Neural cell (in vitro differentiated cells): ENCODE measurements around the gene PTPRN2. TPM values are rescaled to one million over a fixed set of nuclear protein-coding genes. Genes with fewer than 3 reads are reported as not detected.

ENCODE experiments used
- H2AFZ ChIP-seq: fragments of 200-600, 300-800 bp; sonication (generic), shearing (Covaris generic); 2 replicates; pipeline ENCODE4 v1.6.0; 2014; ENCODE audit warnings: low read depth, mild to moderate bottlenecking, antibody characterized with exemption, low read length, moderate library complexity
- H3F3A ChIP-seq: fragments of 200-600 bp; shearing (Covaris generic); 2 replicates; pipeline ENCODE4 v1.6.1; 2016; ENCODE audit warnings: mild to moderate bottlenecking, moderate library complexity, mixed read lengths, antibody characterized with exemption, low read length; ENCODE audit not compliant: insufficient read depth, poor library complexity, severe bottlenecking
- H3K27ac ChIP-seq: fragments of 200-600, 300-800 bp; sonication (generic), shearing (Covaris generic); 2 replicates; pipeline ENCODE4 v1.5.1; 2014; ENCODE audit warnings: mild to moderate bottlenecking, low read length, moderate library complexity
- H3K27me3 ChIP-seq: fragments of 300-800, 200-600 bp; sonication (generic), shearing (Covaris generic); 2 replicates; pipeline ENCODE4 v1.6.0; 2014; ENCODE audit warnings: mild to moderate bottlenecking, low read depth, low read length, moderate library complexity; ENCODE audit not compliant: insufficient read depth
- H3K36me3 ChIP-seq: fragments of 300-800, 200-600 bp; sonication (generic), shearing (Covaris generic); 2 replicates; pipeline ENCODE4 v1.5.1; 2014; ENCODE audit warnings: mild to moderate bottlenecking, antibody characterized with exemption, low read length, moderate library complexity; ENCODE audit not compliant: insufficient read depth
- H3K4me2 ChIP-seq: fragments of 300-800, 200-600 bp; sonication (generic), shearing (Covaris generic); 2 replicates; pipeline ENCODE4 v1.6.0; 2014; ENCODE audit warnings: mild to moderate bottlenecking, low read length
- H3K4me3 ChIP-seq: fragments of 300-800, 200-600 bp; sonication (generic), shearing (Covaris generic); 2 replicates; pipeline ENCODE4 v1.5.1; 2014; ENCODE audit warnings: mild to moderate bottlenecking, low read length, moderate library complexity
- H3K79me2 ChIP-seq: fragments of 200-600 bp; shearing (Covaris generic); replicated peaks from 2 replicates; pipeline ENCODE4 v1.6.0; 2014; ENCODE audit warnings: mild to moderate bottlenecking, low read length, moderate library complexity; ENCODE audit not compliant: insufficient read depth
- H3K9ac ChIP-seq: fragments of 300-800, 200-600 bp; sonication (generic), shearing (Covaris generic); 2 replicates; pipeline ENCODE4 v1.6.1; 2016; ENCODE audit warnings: mild to moderate bottlenecking, low read length, mixed read lengths
- H3K9me2 ChIP-seq: fragments of 200-600 bp; shearing (Covaris generic); 2 replicates; pipeline ENCODE4 v1.6.1; 2016; ENCODE audit warnings: mild to moderate bottlenecking, low read length, mixed read lengths; ENCODE audit not compliant: insufficient read depth
- H3K9me3 ChIP-seq: fragments of 200-600, 300-800 bp; sonication (generic), shearing (Covaris generic); 2 replicates; pipeline ENCODE4 v1.6.1; 2016; ENCODE audit warnings: mild to moderate bottlenecking, mixed run types, low read length, moderate library complexity, mixed read lengths
- H4K20me1 ChIP-seq: fragments of 200-600 bp; shearing (Covaris generic); 2 replicates; pipeline ENCODE4 v1.6.1; 2016; ENCODE audit warnings: mild to moderate bottlenecking, mixed run types; ENCODE audit not compliant: insufficient read depth
- EP300 ChIP-seq: fragments of 450-650 bp; conservative IDR thresholded peaks from 2 replicates; pipeline ENCODE4 v1.6.1; 2014; ENCODE audit warnings: antibody characterized with exemption, mild to moderate bottlenecking, moderate library complexity; ENCODE audit not compliant: poor library complexity, severe bottlenecking
- EZH2 ChIP-seq: fragments of 200-600, 300-800 bp; shearing (Covaris generic), sonication (generic); IDR thresholded peaks from 2 replicates; pipeline ENCODE4 v1.6.1; 2014; ENCODE audit warnings: antibody characterized with exemption, low read length, borderline replicate concordance, mild to moderate bottlenecking; ENCODE audit not compliant: insufficient read depth, poor library complexity, severe bottlenecking
- MXI1 ChIP-seq: fragments of 450-650 bp; conservative IDR thresholded peaks from 2 replicates; pipeline ENCODE4 v1.6.1; 2014; ENCODE audit warnings: antibody characterized with exemption, mild to moderate bottlenecking; ENCODE audit not compliant: poor library complexity, severe bottlenecking
- POLR2AphosphoS5 ChIP-seq: IDR thresholded peaks from 2 replicates; pipeline ENCODE4 v1.6.1; 2012
- RAD21 ChIP-seq: fragments of 450-650 bp; conservative IDR thresholded peaks from 2 replicates; pipeline ENCODE4 v1.6.1; 2014; ENCODE audit warnings: antibody characterized with exemption, mild to moderate bottlenecking, moderate library complexity
- SMC3 ChIP-seq: fragments of 450-650 bp; conservative IDR thresholded peaks from 2 replicates; pipeline ENCODE4 v1.6.1; 2014; ENCODE audit warnings: antibody characterized with exemption, mild to moderate bottlenecking, moderate library complexity; ENCODE audit not compliant: poor library complexity
- TAF1 ChIP-seq: IDR thresholded peaks from 2 replicates; pipeline ENCODE4 v1.6.1; 2012; ENCODE audit warnings: low read depth
- polyA plus RNA-seq: library from polyadenylated mRNA; depleted of rRNA; stranded (reverse); fragments of >200 nt; gene quantifications from 2 replicates; pipeline ENCODE4 v1.2.3, GENCODE V29; 2014
- TF ChIP-seq, protein P1 (sequence below): IDR thresholded peaks from 2 replicates; pipeline ENCODE4 v1.6.1; 2012; ENCODE audit warnings: borderline replicate concordance
- TF ChIP-seq, protein P2 (sequence below): fragments of 450-650 bp; IDR thresholded peaks from 2 replicates; pipeline ENCODE4 v1.5.1; 2014; ENCODE audit warnings: antibody characterized with exemption, mild to moderate bottlenecking, moderate library complexity; ENCODE audit not compliant: poor library complexity, severe bottlenecking

The PTPRN2 gene
- polyA plus RNA-seq, 1 donor from 2014 or later, result 31.0 TPM

DNA sequence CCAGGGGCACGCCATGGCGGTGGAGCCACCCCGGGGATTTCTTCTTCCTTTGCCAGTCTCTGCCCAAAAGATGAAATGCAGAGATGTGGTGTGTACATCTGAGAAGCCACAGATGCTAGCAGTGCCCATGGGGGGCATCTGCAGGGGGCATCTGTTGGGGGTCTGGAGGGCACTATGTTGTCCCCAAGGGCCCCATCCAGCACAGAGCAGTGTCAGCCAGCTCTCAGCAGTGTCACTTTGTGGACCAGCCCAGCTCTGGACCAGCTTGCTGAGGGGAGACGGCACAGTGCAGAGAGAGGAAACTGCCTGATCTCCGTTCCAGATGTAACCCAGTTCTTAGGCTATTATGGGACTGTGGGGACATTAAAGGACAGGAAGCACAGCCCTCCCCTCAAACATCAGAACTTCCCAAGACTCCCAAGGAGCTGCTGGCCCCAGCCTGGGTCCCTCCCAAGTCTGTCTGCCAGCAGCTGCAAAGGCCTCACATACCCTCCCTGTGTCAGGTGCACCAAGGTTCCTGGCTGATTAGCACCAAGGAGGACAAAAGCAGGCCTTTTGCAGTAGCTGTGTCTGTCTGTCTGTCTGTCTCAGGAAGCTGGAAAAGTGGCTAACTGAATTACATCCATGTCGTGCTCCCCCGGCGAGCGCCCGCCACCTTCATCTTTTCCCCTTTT lies 536.5 kb downstream of the PTPRN2 start:
- no peaks in the 10 kb centered on the region for H4K20me1 ChIP-seq
- no peaks in the 10 kb centered on the region for H3K9me2 ChIP-seq
- no peaks in the 10 kb centered on the region for H3K9me3 ChIP-seq
- no peak overlapping the region for H2AFZ ChIP-seq
- TF ChIP-seq TAF1 (no peak), RAD21 (no peak), SMC3 (no peak), POLR2AphosphoS5 (no peak), EZH2 (no peak), MXI1 (no peak)
- TF ChIP-seq, protein P1, sequence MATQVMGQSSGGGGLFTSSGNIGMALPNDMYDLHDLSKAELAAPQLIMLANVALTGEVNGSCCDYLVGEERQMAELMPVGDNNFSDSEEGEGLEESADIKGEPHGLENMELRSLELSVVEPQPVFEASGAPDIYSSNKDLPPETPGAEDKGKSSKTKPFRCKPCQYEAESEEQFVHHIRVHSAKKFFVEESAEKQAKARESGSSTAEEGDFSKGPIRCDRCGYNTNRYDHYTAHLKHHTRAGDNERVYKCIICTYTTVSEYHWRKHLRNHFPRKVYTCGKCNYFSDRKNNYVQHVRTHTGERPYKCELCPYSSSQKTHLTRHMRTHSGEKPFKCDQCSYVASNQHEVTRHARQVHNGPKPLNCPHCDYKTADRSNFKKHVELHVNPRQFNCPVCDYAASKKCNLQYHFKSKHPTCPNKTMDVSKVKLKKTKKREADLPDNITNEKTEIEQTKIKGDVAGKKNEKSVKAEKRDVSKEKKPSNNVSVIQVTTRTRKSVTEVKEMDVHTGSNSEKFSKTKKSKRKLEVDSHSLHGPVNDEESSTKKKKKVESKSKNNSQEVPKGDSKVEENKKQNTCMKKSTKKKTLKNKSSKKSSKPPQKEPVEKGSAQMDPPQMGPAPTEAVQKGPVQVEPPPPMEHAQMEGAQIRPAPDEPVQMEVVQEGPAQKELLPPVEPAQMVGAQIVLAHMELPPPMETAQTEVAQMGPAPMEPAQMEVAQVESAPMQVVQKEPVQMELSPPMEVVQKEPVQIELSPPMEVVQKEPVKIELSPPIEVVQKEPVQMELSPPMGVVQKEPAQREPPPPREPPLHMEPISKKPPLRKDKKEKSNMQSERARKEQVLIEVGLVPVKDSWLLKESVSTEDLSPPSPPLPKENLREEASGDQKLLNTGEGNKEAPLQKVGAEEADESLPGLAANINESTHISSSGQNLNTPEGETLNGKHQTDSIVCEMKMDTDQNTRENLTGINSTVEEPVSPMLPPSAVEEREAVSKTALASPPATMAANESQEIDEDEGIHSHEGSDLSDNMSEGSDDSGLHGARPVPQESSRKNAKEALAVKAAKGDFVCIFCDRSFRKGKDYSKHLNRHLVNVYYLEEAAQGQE, result no peak
- TF ChIP-seq, protein P2, sequence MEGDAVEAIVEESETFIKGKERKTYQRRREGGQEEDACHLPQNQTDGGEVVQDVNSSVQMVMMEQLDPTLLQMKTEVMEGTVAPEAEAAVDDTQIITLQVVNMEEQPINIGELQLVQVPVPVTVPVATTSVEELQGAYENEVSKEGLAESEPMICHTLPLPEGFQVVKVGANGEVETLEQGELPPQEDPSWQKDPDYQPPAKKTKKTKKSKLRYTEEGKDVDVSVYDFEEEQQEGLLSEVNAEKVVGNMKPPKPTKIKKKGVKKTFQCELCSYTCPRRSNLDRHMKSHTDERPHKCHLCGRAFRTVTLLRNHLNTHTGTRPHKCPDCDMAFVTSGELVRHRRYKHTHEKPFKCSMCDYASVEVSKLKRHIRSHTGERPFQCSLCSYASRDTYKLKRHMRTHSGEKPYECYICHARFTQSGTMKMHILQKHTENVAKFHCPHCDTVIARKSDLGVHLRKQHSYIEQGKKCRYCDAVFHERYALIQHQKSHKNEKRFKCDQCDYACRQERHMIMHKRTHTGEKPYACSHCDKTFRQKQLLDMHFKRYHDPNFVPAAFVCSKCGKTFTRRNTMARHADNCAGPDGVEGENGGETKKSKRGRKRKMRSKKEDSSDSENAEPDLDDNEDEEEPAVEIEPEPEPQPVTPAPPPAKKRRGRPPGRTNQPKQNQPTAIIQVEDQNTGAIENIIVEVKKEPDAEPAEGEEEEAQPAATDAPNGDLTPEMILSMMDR, result no peak
- H3K79me2 ChIP-seq, result no peaks in the 10 kb centered on the region
- no peaks in the 10 kb centered on the region for H3K27me3 ChIP-seq
- peak overlapping the region; percentile 63 for H3K27ac ChIP-seq
- H3K4me2 ChIP-seq, result no peak overlapping the region
- no peaks in the 10 kb centered on the region for H3F3A ChIP-seq
- peak overlapping the region; percentile 39 for H3K9ac ChIP-seq
- H3K4me3 ChIP-seq, result peak overlapping the region; percentile 11
- no peaks in the 10 kb centered on the region for H3K36me3 ChIP-seq

DNA sequence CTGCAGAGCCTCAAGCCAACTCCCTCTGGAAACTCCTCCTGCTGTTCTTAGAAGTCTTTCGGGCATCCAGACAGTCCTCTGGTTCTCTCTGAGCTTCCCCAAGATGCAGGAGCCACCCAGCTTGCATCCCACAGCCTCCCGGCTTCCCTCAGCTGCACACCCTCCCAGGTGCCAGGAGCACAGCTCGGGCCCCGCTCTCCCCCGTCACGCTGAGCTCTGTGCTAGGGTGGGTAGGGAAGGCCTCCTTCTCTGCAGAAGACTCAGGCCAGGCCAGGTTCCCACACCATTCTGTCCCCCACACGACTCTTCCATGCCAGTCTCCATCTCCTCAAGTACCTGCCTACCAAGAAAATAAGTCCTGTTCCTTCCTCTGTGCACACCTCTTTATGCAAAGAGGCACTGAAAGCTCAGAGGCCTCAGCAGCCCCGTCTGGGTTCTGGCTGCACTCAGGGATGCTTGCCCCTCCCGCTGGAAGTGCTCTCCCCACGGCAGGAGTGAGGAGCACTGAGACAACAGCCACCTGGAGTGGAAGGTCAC lies 537.1 kb downstream of the PTPRN2 start:
- Histone ChIP-seq H3K4me3 (no peak overlapping the region), H4K20me1 (no peaks in the 10 kb centered on the region), H3K9ac (no peak overlapping the region), H3K4me2 (no peak overlapping the region), H3K9me3 (no peaks in the 10 kb centered on the region), H3K27me3 (no peaks in the 10 kb centered on the region), H3K9me2 (no peaks in the 10 kb centered on the region), H3K27ac (peak overlapping the region; percentile 63), H3K36me3 (no peaks in the 10 kb centered on the region), H3F3A (no peaks in the 10 kb centered on the region), H3K79me2 (no peaks in the 10 kb centered on the region), H2AFZ (no peak overlapping the region)
- no peak for TF ChIP-seq POLR2AphosphoS5
- no peak for TF ChIP-seq RAD21
- TF ChIP-seq, protein P1, result no peak
- no peak for TF ChIP-seq SMC3
- TF ChIP-seq MXI1, result no peak
- TF ChIP-seq EZH2, result no peak
- TF ChIP-seq EP300, result no peak
- TF ChIP-seq, protein P2, result no peak
- no peak for TF ChIP-seq TAF1
